Renal pelvis (tissue), 4 donors: ENCODE data around the gene BTD. TPM values are rescaled to one million over a fixed set of nuclear protein-coding genes. Genes with fewer than 3 reads are reported as not detected.
"Not testable (repeated sequence)": the region's sequence is repeated elsewhere in the genome, so short reads cannot be mapped to it uniquely, and the experiment has no call there.

ENCODE experiments used
- DNase-seq: peaks from one replicate; pipeline ENCODE4 v3.0.0-alpha.2; 2013
- polyA plus RNA-seq, 3 donors: library from polyadenylated mRNA; unstranded; fragments of 120-200 nt; gene quantifications; one replicate each; pipeline ENCODE4 v1.2.1, GENCODE V29; 2013; ENCODE audit not compliant: insufficient read length in 3 of 3

BTD gene
- polyA plus RNA-seq, 3 donors, result 22.9 to 23.7 (median 23.5) TPM

- DNase-seq, result no peak
Observed at GRCh38 chr3:15591928-15592327, 9.6 kb upstream of the BTD start.

DNA sequence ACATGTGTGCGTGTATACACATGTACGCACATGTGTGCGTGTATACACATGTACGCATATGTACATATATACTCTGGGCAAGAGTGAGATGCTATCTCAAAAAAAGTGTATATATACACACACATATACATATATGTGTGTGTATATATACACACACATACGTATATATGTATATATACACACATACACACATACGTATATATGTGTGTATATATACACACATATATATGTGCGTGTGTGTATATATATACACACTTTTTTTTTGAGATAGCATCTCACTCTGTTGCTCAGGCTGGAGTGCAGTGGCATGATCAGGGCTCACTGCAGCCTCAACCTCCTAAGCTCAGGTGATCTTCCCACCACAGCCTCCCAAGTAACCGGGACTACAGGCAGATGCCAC, 8.6 kb upstream of the BTD start:
- no peak for DNase-seq

GRCh38 chr3:15595955-15596354, 5.6 kb upstream of the BTD start:
- DNase-seq, result no peak

GRCh38 chr3:15601046-15601398, 523 bp upstream of the BTD start:
- DNase-seq, result no peak

GRCh38 chr3:15602146-15602536, 596 bp downstream of the BTD start:
- DNase-seq, result no peak

- not testable (repeated sequence) for DNase-seq
Observed at GRCh38 chr3:15602816-15603215, 1.3 kb downstream of the BTD start.

GRCh38 chr3:15604584-15604983, 3.0 kb downstream of the BTD start:
- DNase-seq, result not testable (repeated sequence)

DNA sequence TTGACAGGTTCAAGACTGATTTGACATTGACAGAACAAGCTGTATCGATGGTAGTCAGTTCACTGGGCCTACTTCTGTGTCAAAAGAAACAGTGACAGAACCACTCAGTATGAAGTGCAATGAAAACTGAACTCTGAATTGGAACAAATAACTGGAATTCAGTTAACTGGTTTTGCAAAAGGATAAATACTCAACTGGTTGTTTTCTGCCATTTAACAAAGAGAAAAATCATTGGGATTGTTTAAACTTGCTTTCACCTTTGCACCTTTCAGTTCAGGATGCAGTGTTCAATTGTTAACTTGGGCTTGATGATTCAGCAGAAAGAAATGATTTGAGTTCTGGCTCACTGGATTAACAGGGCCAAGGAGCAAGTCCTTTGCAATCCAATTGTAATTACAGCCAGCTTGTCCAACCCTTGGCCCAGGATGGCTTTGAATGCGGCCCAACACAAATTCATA, 4.9 kb downstream of the BTD start:
- peak; percentile 20 for DNase-seq

DNA sequence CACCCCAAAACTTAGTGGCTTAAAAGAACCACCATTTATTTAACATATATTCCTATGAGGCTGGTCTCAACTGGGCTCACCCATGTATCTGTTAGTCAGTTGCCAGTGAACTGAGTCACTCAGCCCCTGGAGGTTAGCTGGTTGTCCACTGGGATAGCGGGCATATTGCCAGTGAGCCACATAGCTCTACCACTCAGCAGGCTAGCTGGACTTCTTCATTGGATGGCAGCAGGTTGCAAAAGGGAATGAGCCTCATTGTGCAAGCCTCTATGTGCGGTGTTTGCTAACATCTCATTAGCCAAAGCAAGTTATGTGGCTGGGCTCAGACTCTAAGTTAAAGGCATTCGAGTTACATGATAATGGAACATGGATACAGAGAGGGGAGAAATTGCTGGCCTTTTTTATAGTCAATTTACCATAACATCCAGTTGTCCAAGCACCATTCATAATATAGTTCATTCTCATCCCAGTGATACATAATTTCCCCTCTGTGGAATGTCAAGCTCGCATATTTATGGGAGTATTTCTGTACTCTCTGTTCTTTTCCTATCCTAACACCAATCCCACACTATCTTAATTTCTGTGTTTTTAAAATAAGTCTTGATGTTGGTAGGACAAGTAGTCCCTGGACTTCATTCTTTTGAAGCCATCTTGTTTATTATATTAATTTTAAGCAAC, 8.7 kb downstream of the BTD start:
- DNase-seq, result no peak

DNA sequence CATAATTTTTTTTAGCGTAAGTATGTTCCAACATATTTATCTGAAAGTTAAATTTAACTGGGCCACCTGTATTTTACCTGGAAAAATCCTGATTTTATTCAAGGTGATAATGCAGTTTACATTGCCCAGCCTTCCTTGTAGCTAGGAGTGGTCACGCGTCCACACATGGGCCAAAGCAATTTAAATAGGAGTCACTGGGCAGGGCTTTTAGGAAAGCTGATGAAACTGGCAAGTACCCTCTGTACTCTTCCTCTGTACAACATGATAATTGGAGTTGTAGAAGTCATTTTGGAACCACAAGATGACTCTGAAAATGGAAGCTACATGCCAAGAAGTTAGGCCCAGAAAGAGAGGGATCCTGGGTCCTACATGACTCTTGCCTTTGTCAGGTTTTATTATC, 9.5 kb downstream of the BTD start:
- no peak for DNase-seq

DNA sequence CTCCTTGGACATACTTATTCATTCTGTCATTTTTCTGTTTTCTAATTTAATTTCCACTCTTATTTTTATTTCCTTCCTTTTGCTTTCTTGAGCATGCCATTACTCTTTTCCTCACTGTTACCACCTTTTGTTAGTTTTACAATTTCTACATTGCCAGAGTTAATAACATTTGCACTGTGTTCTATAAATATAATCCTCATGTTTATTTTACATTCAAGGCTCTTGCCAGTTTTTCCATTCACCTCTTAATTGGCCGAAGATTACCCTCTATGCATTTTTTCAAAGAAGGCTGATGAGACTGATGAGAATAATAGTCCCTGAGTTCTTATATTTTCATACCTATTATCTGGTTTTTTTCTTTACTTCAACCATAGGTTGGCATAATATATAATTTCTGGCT, 10.5 kb downstream of the BTD start:
- no peak for DNase-seq

DNA sequence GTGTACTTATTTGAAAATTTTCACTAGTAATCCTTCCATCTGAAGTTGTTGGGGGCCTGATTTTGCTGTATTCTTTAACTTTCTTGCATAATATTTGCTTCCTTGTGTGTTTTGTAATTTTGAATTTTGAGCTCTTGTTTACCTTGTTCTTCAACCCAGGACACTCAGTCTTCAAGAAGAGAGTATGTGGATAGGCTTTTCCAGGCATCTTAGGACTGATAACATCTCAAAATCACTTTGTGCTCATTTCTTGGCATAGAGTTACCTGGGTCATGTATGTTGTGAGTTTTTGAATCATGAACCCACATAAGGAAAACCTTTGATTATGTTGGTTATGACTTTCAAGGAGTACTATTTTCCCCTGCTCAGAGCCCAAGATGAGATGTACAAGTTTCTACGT, 13.4 kb downstream of the BTD start:
- no peak for DNase-seq

DNA sequence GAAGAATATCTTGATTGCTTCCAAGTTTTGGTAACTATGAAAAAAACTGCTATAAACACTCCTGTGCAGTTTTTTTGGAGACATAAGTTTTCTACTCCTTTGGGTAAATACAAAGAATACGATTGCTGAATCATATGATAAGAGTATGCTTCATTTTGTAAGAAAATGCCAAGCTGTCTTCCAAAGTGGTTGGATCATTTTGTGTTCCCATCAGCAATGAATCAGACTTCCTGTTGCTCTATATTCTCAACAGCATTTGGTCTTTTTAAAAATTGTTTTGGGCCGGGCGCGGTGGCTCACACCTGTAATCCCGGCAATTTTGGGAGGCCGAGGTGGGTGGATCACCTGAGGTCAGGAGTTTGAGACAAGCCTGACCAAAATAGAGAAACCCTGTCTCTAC, 14.5 kb downstream of the BTD start:
- DNase-seq, result no peak

DNA sequence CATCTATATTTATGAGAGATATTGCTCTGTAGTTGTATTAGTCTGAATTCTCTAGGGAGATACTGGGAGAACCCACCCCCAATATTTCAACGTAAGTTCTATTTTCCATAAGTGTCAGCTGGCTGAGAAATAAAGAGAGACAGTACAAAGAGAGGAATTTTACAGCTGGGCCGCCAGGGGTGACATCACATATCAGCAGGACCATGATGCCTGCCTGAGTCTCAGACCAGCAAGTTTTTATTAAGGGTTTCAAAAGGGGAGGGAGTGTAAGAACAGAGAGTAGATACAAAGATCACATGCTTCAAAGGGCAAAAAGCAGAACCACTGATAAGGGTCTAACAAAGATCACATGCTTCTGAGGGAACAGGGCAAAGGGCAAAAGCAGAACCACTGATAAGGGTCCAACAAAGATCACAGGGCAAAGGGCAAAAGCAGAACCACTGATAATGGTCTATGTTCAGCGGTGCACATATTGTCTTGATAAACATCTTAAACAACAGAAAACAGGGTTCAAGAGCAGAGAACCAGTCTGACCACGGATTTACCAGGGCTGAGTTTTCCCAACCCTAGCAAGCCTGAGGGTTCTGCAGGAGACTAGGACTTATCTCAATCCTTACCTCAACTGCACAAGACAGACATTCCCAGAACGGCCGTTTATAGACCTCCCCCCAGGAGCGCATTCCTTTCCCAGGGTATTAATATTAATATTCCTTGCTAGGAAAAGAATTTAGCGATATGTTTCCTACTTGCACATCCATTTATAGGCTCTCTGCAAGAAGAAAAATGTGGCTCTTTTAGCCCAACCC, 18.3 kb downstream of the BTD start:
- not testable (repeated sequence) for DNase-seq

- no peak for DNase-seq
Observed at GRCh38 chr3:15623535-15624440, 22.2 kb downstream of the BTD start.

DNA sequence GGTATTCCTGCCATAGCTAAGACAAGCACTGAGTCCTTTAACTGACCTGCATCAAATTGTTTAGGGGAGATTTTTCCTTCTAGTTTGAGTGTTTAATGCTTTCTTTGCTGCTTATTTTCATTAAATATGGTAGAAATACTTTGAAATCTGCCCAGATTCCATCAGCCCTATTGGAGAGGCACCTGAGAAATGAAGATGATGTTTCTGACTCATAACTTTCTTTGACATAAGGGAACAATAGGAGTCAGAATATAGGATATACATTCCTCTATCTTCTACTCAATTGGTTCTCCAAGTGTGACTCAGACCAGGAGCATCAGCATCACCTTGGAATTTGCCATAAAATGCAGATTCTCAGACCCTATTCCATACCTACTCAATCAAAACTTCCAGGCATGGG, 27.4 kb downstream of the BTD start:
- no peak for DNase-seq

DNA sequence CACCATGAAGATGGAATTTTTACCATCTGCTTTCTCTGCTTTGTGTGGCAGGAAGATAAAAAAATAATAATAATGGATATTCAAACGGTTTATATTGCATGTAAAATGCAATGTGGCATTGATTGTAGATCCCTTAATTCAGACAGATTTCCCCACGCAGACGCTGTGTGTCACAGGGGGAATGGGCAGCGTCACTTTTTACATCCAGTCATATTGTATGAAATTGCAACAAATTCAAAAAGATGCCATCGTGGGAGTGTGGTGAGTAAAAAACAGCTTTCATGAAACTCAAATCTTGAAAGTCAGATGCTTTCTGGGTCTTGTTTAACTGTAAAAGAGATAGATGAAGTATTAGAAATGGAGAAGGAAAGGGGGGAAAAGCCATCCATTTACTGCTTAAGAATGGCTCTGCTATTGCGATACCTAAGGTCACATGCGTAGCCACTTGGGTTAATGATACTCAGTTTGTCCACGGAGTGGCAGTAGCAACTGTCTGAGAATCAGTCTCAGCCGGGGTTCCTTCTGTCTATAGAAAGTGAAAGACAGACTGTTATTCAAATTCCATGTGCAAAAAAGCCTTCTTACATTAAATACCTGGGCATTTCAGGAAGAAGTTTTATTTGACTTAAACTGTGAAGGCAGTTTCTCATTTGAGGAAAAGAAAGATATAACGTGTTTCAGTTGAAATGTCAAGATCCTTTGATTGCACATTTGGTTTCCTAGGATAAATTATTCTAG, 28.5 kb downstream of the BTD start:
- peak; percentile 61 for DNase-seq

DNA sequence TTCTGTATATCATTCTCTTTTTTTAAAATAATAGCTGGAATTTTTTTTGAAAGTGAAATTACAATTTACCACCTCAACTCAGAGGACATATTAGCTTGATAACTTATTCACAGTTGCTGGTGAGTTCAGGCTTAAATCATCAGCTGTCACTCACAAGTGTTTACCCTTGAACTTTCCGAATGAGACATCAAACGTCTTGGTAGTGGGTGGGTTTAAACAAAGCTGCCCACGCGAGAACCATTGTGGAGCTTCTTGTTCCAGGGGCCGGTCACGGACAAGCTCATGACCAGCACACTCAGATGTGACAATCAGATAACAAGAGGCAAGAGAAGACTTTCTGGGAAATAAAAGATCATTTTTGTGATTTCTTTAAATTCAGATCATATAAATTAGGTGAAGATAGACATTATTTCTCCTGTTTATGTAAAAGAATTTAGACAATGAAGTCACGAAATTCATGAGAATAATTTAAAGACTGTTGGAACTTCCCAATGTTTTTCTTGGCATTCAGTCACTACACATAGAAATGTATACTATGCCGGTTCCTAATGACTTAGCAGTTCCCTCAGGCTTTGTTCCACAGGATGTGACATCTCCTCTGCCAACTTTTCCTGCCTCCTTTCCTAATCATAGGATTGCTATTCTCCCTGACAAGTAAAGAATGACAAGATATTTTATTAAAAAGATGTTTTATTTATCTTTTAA, 29.3 kb downstream of the BTD start:
- DNase-seq, result peak; percentile 66

DNA sequence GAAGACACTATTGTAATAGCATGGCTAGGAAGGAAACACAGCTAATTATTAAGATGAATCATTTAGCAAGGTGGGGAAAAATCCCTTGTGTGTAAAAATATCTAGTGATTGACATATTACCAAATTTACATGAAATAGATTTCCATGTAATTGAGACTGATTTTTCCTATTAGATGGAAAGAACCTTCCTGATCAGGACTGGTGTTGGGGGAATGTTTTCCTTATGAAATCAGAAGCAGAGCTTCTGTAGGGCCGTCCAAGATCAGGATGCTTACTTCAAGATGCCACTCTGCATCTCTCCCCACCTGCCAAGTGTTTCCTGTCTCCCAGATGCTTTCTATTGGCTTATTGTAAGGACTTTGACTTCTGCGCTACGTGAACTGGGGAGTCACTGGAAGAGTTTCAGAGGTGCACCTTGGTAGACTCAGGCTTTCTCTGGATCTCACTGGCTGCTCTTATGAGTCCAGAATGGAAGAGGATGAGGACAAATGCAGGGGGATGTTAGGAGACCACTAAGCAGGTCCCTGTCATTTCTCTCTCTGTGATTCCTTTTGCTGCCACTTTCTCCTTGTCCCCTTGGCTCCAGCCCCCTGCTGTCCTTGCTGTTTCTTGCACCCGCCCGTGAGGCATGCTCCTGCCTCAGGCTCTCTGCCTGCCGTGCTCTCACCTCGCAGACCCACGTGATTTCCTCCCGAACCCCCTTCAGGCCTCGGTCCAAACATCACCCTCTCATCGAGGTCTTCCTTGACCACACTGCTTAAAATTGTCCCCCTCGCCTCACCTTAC, 30.1 kb downstream of the BTD start:
- no peak for DNase-seq

GRCh38 chr3:15632212-15632580, 30.7 kb downstream of the BTD start:
- no peak for DNase-seq
